Keratinocyte (primary cell): ENCODE data around the gene TUT1. TPM values are rescaled to one million over a fixed set of nuclear protein-coding genes. Genes with fewer than 3 reads are reported as not detected.

Experiments used
- DNase-seq: peaks from one replicate; pipeline ENCODE4 v3.0.0-alpha.2; 2011; ENCODE audit warnings: low read depth, missing footprints, low spot score
- FAIRE-seq: peaks from 2 replicates; lab custom pipeline; 2011; peaks lifted over from hg19 to GRCh38; lab: Jason Lieb, UNC
- H2AFZ ChIP-seq: 2 replicates; pipeline ENCODE4 v1.6.0; 2012; ENCODE audit warnings: low read length, control low read depth, inconsistent platforms; ENCODE audit not compliant: control insufficient read depth
- H3K27ac ChIP-seq: 2 replicates; pipeline ENCODE4 v1.5.1; 2011; ENCODE audit warnings: low read length; ENCODE audit not compliant: control insufficient read depth, insufficient read depth
- H3K27me3 ChIP-seq: 3 replicates; pipeline ENCODE4 v1.6.0; 2011; ENCODE audit warnings: low read length; ENCODE audit not compliant: control insufficient read depth, insufficient read depth; ENCODE audit errors: extremely low read depth
- H3K36me3 ChIP-seq, 2 experiments: 2 replicates in 1 of 2; 3 replicates in 1 of 2; pipeline ENCODE4 v1.5.1; 2011; ENCODE audit warnings: low read length in 2 of 2, mild to moderate bottlenecking in 1 of 2; ENCODE audit not compliant: control insufficient read depth in 2 of 2, insufficient read depth in 2 of 2; ENCODE audit errors: extremely low read depth in 1 of 2
- H3K4me1 ChIP-seq: 3 replicates; pipeline ENCODE4 v1.5.1; 2011; ENCODE audit warnings: low read length; ENCODE audit not compliant: control insufficient read depth, insufficient read depth; ENCODE audit errors: extremely low read depth
- H3K4me2 ChIP-seq: 3 replicates; pipeline ENCODE4 v1.6.0; 2011; ENCODE audit warnings: low read depth, low read length; ENCODE audit not compliant: control insufficient read depth, insufficient read depth; ENCODE audit errors: extremely low read depth
- H3K4me3 ChIP-seq, 3 experiments: fragments of 200-600 bp in 1 of 3; sonication (generic) in 1 of 3; 2 replicates in 2 of 3; 3 replicates in 1 of 3; pipeline ENCODE4 v1.5.1; 2011 to 2016; ENCODE audit warnings: low read length in 3 of 3, mild to moderate bottlenecking in 3 of 3, control low read depth in 2 of 3, inconsistent platforms in 1 of 3, low read depth in 1 of 3, mixed read lengths in 1 of 3, mixed run types in 1 of 3, moderate library complexity in 1 of 3; ENCODE audit not compliant: control insufficient read depth in 2 of 3, insufficient read depth in 2 of 3; ENCODE audit errors: extremely low read depth in 1 of 3
- H3K79me2 ChIP-seq: 2 replicates; pipeline ENCODE4 v1.6.0; 2012; ENCODE audit warnings: low read length; ENCODE audit not compliant: control insufficient read depth, insufficient read depth
- H3K9ac ChIP-seq: 3 replicates; pipeline ENCODE4 v1.6.0; 2011; ENCODE audit warnings: low read length; ENCODE audit not compliant: control insufficient read depth, insufficient read depth; ENCODE audit errors: extremely low read depth
- H3K9me1 ChIP-seq: 3 replicates; pipeline ENCODE4 v1.6.0; 2011; ENCODE audit warnings: low read length; ENCODE audit not compliant: control insufficient read depth, insufficient read depth; ENCODE audit errors: extremely low read depth
- H3K9me3 ChIP-seq: 2 replicates; pipeline ENCODE4 v1.5.1; 2012; ENCODE audit warnings: low read depth, low read length; ENCODE audit not compliant: control insufficient read depth
- H4K20me1 ChIP-seq: 3 replicates; pipeline ENCODE4 v1.6.0; 2011; ENCODE audit warnings: low read length; ENCODE audit not compliant: control insufficient read depth, insufficient read depth; ENCODE audit errors: extremely low read depth
- CTCF ChIP-seq, 3 experiments: IDR thresholded peaks in 1 of 3; conservative IDR thresholded peaks in 1 of 3; optimal IDR thresholded peaks in 1 of 3; 2 replicates in 2 of 3; 3 replicates in 1 of 3; pipeline versions ENCODE3 to v1.5.1; 2011; ENCODE audit warnings: low read length in 3 of 3, mild to moderate bottlenecking in 3 of 3, moderate library complexity in 2 of 3, control low read depth in 1 of 3, inconsistent platforms in 1 of 3; ENCODE audit not compliant: insufficient read depth in 2 of 3; ENCODE audit errors: extremely low read depth in 1 of 3
- EZH2 ChIP-seq: IDR thresholded peaks from one replicate; pipeline ENCODE4 v1.6.1; 2012; ENCODE audit warnings: inconsistent platforms, mild to moderate bottlenecking, low read length, moderate library complexity
- dilution Hi-C: fragments of 300-500 bp; cut with MboI; formaldehyde crosslinking; loops from one replicate; pipeline ENCODE4 v1.7.0; 2020; ENCODE audit warnings: low sequenced_read_pairs; ENCODE audit not compliant: extremely low pct_ligation_motif_present
- polyA plus RNA-seq, 5 experiments: library from polyadenylated mRNA; depleted of rRNA in 3 of 5; stranded (reverse) in 3 of 5; stranded (forward) in 1 of 5; unstranded in 1 of 5; fragments of >200 nt; gene quantifications; 1 replicate in 1 of 5; 2 replicates in 3 of 5; 3 replicates in 1 of 5; pipeline versions ENCODE4 v1.2.1 to v1.2.3, GENCODE V29; 2011 to 2012; ENCODE audit warnings: missing spikeins in 2 of 5, low read depth in 1 of 5, low replicate concordance in 1 of 5

TUT1 gene
- polyA plus RNA-seq, 1 donor (not counting 4 experiments of a cell fraction or from before 2014, with no cell fraction given), result 10.5 TPM

GRCh38 chr11:62592989-62593421, 1.7 kb upstream of the TUT1 start:
- no peaks in the 10 kb centered on the region for H3K9me3 ChIP-seq
- H3K36me3 ChIP-seq, result peaks cover 40 to 56% of the 10 kb centered on the region in 2 experiments
- H3K79me2 ChIP-seq, result peaks cover 34% of the 10 kb centered on the region
- H3K4me2 ChIP-seq, result no peak overlapping the region
- H3K9me1 ChIP-seq, result no peaks in the 10 kb centered on the region
- no peak overlapping the region for H2AFZ ChIP-seq
- H3K4me3 ChIP-seq, result no peak overlapping the region
- H4K20me1 ChIP-seq, result peaks cover 2% of the 10 kb centered on the region
- DNase-seq (no peak), FAIRE-seq (no peak)
- H3K9ac ChIP-seq, result no peak overlapping the region
- no peak overlapping the region for H3K27ac ChIP-seq
- TF ChIP-seq CTCF (optimal IDR thresholded peaks at IDR 0.05 in 1 of 3, IDR thresholded peaks at IDR 0.05 in 1 of 3, conservative IDR thresholded peaks at IDR 0.05 in 1 of 3; ENCODE audit: extremely low read depth in 1 of 3, insufficient read depth in 2 of 3, low read length in 3 of 3) (no peak), EZH2 (no peak)
- dilution Hi-C loops, result no loop called here
- peaks cover 14% of the 10 kb centered on the region for H3K4me1 ChIP-seq
- H3K27me3 ChIP-seq, result no peaks in the 10 kb centered on the region

DNA sequence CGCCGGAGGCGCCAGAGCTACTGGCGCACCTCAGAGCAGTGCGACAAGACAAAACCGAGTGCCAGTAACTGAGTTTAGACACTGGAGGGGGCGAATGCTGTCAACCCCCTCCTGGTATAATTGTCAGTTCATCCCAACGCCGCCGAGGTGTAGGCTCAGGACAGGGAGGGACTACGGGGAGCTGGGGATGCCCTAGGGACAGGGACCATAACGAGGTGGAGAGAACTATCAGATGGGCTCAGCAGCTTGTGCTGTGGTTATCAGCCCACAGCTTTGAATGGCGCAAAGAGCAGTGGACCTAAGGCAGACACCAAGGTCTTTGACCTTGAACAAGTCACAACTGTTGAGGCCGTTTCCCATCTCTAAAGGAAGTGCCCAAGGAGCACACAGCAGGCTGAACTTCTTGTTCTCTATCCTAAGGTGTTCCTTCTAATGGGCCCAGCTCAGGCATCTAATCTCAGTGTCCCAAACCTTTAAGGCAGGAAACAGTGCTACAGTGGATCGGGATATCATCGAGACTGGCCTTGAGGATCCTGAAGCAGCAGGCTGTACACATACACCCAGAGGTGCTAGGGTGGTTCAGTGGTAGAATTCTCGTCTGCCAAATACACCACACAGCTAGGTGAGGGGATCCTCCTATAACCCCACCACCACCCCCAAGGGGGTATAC, 958 bp upstream of the TUT1 start:
- peak overlapping the region; percentile 94 for H3K9ac ChIP-seq
- dilution Hi-C loops, result no loop called here
- H3K36me3 ChIP-seq, result peaks cover 36 to 48% of the 10 kb centered on the region in 2 experiments
- TF ChIP-seq EZH2 (no peak), CTCF (optimal IDR thresholded peaks at IDR 0.05 in 1 of 3, IDR thresholded peaks at IDR 0.05 in 1 of 3, conservative IDR thresholded peaks at IDR 0.05 in 1 of 3; ENCODE audit: extremely low read depth in 1 of 3, insufficient read depth in 2 of 3, low read length in 3 of 3) (no peak)
- peaks cover 14% of the 10 kb centered on the region for H3K4me1 ChIP-seq
- peak overlapping the region; percentile 63 for H3K27ac ChIP-seq
- no peak for DNase-seq
- no peaks in the 10 kb centered on the region for H3K27me3 ChIP-seq
- H3K79me2 ChIP-seq, result peaks cover 28% of the 10 kb centered on the region
- H4K20me1 ChIP-seq, result peaks cover 2% of the 10 kb centered on the region
- no peak for FAIRE-seq
- H3K4me2 ChIP-seq, result peak overlapping the region; percentile 84
- H3K9me3 ChIP-seq, result no peaks in the 10 kb centered on the region
- no peaks in the 10 kb centered on the region for H3K9me1 ChIP-seq
- H3K4me3 ChIP-seq, result peak overlapping the region; percentile 61 to 91 (median 70)
- peak overlapping the region; percentile 80 for H2AFZ ChIP-seq
